HG02885 (cell line): ENCODE measurements around the gene GFER.
A peak's percentile ranks its signal among the peaks of the same experiment; 100 is the strongest.

ENCODE experiments used
- ATAC-seq: cut with Tn5 transposase; IDR thresholded peaks from one replicate; pipeline ENCODE4 v1.9.1; 2021; ENCODE audit warnings: mild to moderate bottlenecking; ENCODE audit not compliant: unreplicated experiment, poor library complexity

Gene GFER

DNA sequence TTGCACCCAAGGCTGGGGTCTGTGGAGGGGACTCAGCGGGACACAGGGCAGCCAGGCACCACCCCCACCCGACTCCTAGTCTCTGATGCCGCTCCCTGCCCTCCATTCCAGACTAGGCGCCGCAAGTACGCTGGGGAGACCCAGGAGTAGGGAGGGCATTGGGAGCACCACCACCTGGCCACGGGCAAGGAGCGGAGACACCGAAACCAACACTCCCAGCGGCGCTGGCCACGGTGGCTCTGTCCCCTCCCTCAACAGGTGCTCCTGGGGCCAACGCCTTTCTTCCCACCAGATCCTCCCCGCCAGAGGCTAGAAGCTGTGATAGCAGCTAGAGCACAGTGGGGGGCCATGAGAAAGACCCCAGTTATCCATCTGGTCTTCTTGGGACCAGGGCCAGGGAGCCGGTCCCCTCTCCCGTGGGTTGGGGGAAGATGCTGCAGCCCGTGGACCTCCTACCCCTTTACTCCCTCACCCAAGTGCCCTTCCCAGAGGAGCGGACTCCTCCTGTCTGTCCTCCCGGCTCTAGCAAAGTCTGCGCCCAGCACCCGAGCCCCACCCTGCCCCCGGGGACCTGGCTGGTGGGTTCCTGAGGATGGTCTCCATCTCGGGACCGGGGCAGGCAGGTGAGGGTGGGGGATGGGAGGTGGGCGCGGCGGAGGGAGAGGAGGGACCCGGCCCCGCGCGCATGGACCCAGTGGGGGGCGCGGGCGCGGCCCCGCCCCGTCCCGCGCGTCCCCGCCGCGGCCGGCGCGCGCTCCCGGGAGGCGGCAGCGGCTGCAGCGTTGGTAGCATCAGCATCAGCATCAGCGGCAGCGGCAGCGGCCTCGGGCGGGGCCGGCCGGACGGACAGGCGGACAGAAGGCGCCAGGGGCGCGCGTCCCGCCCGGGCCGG lies 5.5 kb downstream of the GFER start, which contains the start of gene SYNGR3:
TSS of gene SYNGR3 (plus strand) at position 762 of the 892 bp plus-strand sequence. CDS start 133 bp downstream, outside the sequence.
- ATAC-seq: no peak

GRCh38 chr16:1990101-1990350 lies 6.0 kb downstream of the GFER start:
- no peak for ATAC-seq

- no peak for ATAC-seq
These were observed 6.5 kb downstream of the GFER start for GRCh38 chr16:1990351-1991134.

- no peak for ATAC-seq
These were observed 7.2 kb downstream of the GFER start for GRCh38 chr16:1991135-1991551.

DNA sequence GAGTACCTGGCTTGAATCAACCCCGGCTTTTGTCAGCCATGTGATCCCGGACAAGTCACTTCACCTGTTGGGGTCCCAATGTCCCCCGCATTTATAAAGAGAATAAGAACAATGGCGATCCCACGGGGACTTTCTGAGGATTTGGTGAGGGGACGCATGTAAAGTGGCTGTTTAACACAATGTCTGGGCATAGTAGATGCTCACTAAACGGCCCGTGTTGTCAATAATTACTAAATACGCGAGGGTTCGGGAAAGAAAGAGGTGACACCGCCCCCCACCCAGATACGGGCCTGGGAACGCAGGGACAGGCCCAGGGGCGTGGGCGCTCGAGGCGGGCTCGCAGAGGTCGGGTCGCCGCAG lies 7.6 kb downstream of the GFER start:
- no peak for ATAC-seq

DNA sequence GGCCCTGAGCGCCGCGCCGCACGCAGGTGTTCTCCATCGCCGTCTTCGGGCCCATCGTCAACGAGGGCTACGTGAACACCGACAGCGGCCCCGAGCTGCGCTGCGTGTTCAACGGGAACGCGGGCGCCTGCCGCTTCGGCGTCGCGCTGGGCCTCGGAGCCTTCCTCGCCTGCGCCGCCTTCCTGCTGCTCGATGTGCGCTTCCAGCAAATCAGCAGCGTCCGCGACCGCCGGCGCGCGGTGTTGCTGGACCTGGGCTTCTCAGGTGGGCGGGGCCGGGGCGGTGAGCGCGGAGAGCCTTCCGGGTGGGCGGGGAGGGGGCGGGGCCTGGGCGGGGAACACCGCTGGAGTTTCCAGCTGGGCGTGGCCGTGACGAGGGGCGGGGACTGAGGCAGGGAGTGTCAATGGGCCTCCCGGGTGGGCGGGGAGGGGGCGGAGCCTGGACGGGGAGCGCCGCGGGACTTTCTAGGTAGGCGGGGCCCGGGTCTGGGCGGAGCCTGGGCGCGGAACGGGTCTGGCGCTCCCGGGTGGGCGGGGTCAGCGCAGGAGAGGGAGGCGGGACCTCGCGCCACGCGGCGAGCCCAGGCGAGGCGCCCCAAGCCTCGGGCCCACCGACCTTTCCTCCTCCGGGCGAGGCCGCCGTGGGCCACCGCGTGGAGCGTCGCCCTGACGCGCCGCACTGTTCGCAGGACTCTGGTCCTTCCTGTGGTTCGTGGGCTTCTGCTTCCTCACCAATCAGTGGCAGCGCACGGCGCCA lies 8.1 kb downstream of the GFER start:
- peak; percentile 59 for ATAC-seq

DNA sequence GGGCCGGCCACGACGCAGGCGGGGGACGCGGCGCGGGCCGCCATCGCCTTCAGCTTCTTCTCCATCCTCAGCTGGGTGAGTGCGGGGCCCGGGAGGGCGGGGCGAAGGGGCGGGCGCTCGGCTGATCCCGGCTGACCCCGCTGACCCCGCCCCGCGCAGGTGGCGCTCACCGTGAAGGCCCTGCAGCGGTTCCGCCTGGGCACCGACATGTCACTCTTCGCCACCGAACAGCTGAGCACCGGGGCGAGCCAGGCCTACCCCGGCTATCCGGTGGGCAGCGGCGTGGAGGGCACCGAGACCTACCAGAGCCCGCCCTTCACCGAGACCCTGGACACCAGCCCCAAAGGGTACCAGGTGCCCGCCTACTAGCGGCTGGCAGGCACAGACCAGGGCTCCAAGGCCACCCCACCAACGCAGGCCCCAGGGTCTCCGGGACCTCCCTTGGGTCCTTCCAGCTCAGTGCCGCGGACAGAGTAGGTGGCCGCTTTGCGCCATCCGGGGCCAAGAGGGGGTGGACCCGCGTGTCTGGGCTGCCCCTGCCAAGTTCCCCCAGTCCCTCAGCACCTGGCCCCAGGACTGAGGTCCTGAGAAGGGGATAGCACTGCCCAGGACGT lies 8.8 kb downstream of the GFER start:
- no peak for ATAC-seq

GRCh38 chr16:1993731-1994131 lies 9.7 kb downstream of the GFER start:
- no peak for ATAC-seq

DNA sequence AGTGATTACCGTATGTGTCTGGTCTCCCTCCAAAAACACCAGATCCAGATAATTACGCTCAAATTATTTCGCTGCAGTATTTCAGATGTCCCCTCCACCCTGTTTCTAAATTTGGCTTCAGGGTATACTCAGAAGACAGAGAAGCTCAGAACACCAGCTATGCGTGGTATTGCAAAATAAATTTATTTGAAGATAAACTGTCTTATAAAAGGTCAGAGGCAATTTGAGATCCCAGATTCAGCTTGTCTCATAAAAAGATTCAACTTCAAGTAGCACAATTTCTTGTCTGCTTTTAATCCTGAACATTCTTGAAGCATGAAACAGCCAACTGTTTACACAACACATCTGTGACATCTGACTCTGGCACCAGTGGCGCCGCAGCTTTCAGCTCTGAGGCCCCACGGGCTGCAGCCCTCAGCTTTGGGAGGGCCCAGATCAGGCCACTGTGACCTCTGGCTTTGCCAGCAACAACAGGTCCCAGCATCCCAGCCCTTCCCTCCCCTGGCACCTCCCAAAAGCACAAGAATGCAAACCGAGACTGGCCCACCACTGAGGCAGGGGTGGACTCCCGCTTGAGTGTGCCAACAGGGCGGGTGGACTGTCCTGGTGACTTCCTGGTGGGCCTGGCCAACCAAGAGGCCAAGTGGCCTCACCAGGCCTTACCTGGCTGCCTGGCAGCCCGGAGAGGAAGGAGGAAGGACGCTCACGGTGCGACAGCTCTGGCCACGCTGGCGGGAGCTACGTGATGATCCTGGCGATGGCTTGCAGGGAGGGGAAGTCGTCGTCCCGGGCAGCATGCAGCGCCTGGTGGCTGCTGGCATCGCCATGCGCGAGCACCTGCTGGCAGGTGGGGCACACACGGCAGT lies 13.7 kb downstream of the GFER start:
- ATAC-seq: no peak

GRCh38 chr16:1998360-1998835 lies 14.4 kb downstream of the GFER start:
- ATAC-seq: no peak

- ATAC-seq: no peak
These were observed 15.1 kb downstream of the GFER start for GRCh38 chr16:1998852-1999801.

GRCh38 chr16:1999866-2000514 lies 16.0 kb downstream of the GFER start:
- no peak for ATAC-seq

- no peak for ATAC-seq
These were observed 17.0 kb downstream of the GFER start for GRCh38 chr16:2001035-2001434.

- no peak for ATAC-seq
These were observed 17.7 kb downstream of the GFER start for GRCh38 chr16:2001456-2002355.

GRCh38 chr16:2002406-2003230 lies 18.6 kb downstream of the GFER start:
- no peak for ATAC-seq

DNA sequence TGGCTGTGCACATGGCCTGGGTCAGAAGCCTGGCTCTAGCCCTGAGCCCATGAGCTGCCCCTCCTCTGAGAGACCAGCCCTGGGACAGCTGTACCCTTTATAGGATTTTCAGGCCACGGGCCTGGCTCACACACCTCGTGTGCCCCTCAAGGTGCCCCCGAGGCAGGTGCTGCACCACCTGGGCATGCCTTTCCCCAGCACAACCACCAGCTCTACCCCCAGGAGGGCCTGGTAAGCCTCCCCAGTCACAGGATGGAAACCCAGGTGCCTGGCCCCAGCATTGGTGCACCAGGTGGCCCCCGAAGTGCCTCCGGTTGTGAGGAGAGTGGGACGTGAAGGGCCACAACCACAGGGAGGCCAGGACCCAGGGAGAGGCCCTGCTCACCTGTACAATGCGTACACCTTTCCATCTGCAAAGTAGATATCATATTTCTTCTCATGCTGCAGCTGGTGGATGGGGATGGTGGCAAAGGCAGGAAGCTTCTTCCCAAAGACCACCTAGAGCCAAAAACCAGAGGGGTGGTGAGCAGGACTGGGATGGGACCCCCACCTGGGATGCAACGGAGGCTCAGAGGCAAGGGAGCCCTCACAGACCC lies 19.3 kb downstream of the GFER start:
- ATAC-seq: no peak
